ENCODE data around the gene ASB10.

The ASB10 gene, protein sequence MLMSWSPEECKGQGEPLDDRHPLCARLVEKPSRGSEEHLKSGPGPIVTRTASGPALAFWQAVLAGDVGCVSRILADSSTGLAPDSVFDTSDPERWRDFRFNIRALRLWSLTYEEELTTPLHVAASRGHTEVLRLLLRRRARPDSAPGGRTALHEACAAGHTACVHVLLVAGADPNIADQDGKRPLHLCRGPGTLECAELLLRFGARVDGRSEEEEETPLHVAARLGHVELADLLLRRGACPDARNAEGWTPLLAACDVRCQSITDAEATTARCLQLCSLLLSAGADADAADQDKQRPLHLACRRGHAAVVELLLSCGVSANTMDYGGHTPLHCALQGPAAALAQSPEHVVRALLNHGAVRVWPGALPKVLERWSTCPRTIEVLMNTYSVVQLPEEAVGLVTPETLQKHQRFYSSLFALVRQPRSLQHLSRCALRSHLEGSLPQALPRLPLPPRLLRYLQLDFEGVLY

GRCh38 chr7:151186640-151187408 is at the start of gene ASB10:
ASB10 (minus strand) TSS chr7:151187250; CDS start chr7:151187130, 120 bp downstream.
- DNase-seq: no peak

GRCh38 chr7:151236406-151236805 is 49.4 kb upstream of the ASB10 start:
- no peak for DNase-seq

- DNase-seq: no peak
These were observed 48.2 kb upstream of the ASB10 start for GRCh38 chr7:151235091-151235787.

DNA sequence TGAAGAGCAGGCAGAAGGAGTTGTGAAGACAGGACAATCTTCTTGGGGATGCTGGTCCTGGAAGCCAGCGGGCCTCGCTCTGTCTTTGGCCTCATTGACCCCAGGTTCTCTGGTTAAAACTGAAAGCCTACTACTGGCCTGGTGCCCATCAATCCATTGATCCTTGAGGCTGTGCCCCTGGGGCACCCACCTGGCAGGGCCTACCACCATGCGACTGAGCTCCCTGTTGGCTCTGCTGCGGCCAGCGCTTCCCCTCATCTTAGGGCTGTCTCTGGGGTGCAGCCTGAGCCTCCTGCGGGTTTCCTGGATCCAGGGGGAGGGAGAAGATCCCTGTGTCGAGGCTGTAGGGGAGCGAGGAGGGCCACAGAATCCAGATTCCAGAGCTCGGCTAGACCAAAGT is 46.8 kb upstream of the ASB10 start:
- no peak for DNase-seq

- DNase-seq: no peak
These were observed 46.1 kb upstream of the ASB10 start for GRCh38 chr7:151232917-151233701.

- peak; percentile 61 for DNase-seq
These were observed 45.3 kb upstream of the ASB10 start, which contains the start of gene CHPF2 for GRCh38 chr7:151232091-151232916. CHPF2 (plus strand) TSS chr7:151232483; CDS start chr7:151234012, 1,529 bp downstream.

- no peak for DNase-seq
These were observed 44.0 kb upstream of the ASB10 start for GRCh38 chr7:151231080-151231479.

DNA sequence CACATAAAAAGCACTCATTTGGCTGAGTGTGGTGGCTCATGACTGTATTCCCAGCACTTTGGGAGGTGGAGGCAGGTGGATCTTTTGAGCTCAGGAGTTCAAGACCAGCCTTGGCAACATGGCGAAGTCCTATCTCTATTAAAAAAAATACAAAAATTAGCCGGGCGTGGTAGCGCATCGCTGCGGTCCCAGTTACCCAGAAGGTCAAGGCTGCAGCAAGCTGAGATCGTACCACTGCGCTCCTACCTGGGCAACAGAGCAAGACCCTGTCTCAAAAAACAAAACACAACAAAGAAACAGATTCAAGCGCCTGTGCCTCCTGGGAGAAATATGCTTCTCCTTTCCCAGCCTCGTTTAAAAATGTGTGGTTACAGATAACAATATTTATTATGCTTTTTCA is 42.2 kb upstream of the ASB10 start:
- no peak for DNase-seq

- DNase-seq: no peak
These were observed 41.2 kb upstream of the ASB10 start for GRCh38 chr7:151228024-151228866.

DNA sequence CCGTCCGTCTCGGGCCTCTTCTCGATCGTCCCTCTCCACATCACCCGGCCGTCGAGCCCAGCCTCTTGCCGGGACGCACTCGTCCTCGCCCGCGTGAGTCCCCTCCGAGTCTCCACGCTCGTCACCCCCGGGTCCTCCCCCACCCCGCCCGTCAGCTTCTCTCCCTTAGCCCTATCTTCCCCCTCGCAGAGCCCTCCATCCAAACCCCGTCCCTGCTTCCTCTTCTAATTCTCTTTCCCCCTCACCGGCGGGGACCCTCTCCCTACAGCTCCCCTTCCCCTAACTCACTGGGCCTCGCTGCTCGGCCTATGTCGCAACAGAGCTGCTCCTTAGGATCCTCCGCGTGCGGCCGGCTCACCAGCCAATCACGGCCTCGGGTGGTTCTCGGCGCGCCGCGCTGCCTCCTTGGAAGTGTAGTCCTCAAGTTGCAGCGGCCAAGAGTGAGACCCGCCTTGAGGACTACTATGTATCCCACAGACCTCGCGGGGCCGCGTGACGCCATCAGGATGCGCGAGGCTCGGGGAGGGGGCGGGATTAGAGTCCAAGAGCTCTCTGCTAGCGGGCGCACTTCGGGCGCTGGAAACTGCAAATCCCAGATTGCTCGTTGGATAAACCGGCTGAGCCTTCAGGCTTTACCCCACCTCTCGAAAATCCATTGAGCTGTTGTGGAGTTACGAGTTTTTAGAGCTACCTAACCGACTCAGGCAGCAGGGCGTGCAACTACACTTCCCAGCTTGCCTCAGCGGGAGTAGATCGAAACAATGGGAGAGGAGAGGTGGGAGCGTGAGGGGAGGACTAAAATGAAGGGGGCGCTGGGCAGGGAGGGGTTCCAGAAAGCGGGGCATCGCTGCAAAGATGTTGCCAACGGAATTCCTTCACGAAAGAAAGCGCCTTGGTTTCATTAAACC is 40.1 kb upstream of the ASB10 start, which contains the start of gene ABCF2:
Gene ABCF2, minus strand, starts transcription at position 331 of the 908 bp plus-strand sequence. CDS start 747 bp downstream, outside the sequence.
- DNase-seq: peak; percentile 91

DNA sequence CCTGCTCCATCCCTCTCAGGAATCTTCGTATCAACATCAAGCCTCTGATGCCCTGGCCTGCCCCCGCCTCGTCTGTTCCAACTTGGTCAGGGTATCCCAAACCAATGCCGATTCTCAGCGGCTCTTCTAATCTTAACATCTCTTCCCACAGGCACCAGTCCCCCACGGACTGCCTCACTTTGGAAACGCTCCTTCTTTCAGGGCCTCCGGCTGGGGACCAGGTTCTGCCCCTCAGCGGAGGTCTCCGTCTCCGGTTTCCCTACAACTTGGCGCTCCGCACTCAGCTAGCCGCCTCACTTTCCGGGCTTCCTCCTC is 39.5 kb upstream of the ASB10 start:
- DNase-seq: no peak

GRCh38 chr7:151225948-151226510 is 39.0 kb upstream of the ASB10 start:
- no peak for DNase-seq

GRCh38 chr7:151223728-151224127 is 36.7 kb upstream of the ASB10 start:
- no peak for DNase-seq

GRCh38 chr7:151218170-151218569 is 31.1 kb upstream of the ASB10 start:
- DNase-seq: no peak

GRCh38 chr7:151215396-151215795 is 28.3 kb upstream of the ASB10 start:
- DNase-seq: no peak

- no peak for DNase-seq
These were observed 26.8 kb upstream of the ASB10 start for GRCh38 chr7:151213826-151214225.

GRCh38 chr7:151212626-151213025 is 25.6 kb upstream of the ASB10 start:
- no peak for DNase-seq

- no peak for DNase-seq
These were observed 24.2 kb upstream of the ASB10 start for GRCh38 chr7:151211155-151211772.
